H9 (cell line): Measurements from ENCODE around the gene FAM43B. TPM values are rescaled to one million over a fixed set of nuclear protein-coding genes. Genes with fewer than 3 reads are reported as not detected.

ENCODE experiments used
- DNase-seq: peaks from one replicate; pipeline ENCODE4 v3.0.0-alpha.2; 2017
- H2AFZ ChIP-seq: one replicate; pipeline ENCODE4 v1.6.1; 2013; ENCODE audit warnings: mild to moderate bottlenecking, low read length, control low read depth, moderate library complexity
- H2AK5ac ChIP-seq: 2 replicates; pipeline ENCODE4 v1.6.1; 2013; ENCODE audit warnings: low read length, control low read depth, mixed read lengths; ENCODE audit not compliant: insufficient read length
- H2BK120ac ChIP-seq: one replicate; pipeline ENCODE4 v1.6.1; 2013; ENCODE audit warnings: low read depth, mild to moderate bottlenecking, low read length, control low read depth, inconsistent platforms; ENCODE audit not compliant: poor library complexity, severe bottlenecking
- H2BK12ac ChIP-seq: 2 replicates; pipeline ENCODE4 v1.6.1; 2013; ENCODE audit warnings: low read length, control low read depth, mixed read lengths, low read depth; ENCODE audit not compliant: insufficient read length
- H2BK15ac ChIP-seq: 2 replicates; pipeline ENCODE4 v1.6.1; 2013; ENCODE audit warnings: low read depth, low read length, control low read depth
- H2BK20ac ChIP-seq: one replicate; pipeline ENCODE4 v1.6.1; 2013; ENCODE audit warnings: low read depth, mild to moderate bottlenecking, low read length, control low read depth, inconsistent platforms; ENCODE audit not compliant: poor library complexity, severe bottlenecking
- H2BK5ac ChIP-seq: 2 replicates; pipeline ENCODE4 v1.6.1; 2013; ENCODE audit warnings: low read length, control low read depth, mixed read lengths; ENCODE audit not compliant: insufficient read length
- H3K14ac ChIP-seq: 2 replicates; pipeline ENCODE4 v1.6.1; 2013; ENCODE audit warnings: low read length, control low read depth; ENCODE audit not compliant: insufficient read depth
- H3K18ac ChIP-seq: 2 replicates; pipeline ENCODE4 v1.6.1; 2013; ENCODE audit warnings: low read depth, mild to moderate bottlenecking, mixed read lengths, low read length, control low read depth; ENCODE audit not compliant: insufficient read length
- H3K23ac ChIP-seq: 2 replicates; pipeline ENCODE4 v1.6.1; 2013; ENCODE audit warnings: low read length, control low read depth, mixed read lengths, low read depth; ENCODE audit not compliant: insufficient read length
- H3K23me2 ChIP-seq: 2 replicates; pipeline ENCODE4 v1.6.1; 2013; ENCODE audit warnings: low read depth, mild to moderate bottlenecking, mixed read lengths, low read length, control low read depth; ENCODE audit not compliant: insufficient read length, poor library complexity, severe bottlenecking
- H3K27ac ChIP-seq: 2 replicates; pipeline ENCODE4 v1.5.1; 2013; ENCODE audit warnings: low read length, control low read depth, mixed read lengths, low read depth; ENCODE audit not compliant: insufficient read length
- H3K27me3 ChIP-seq: 2 replicates; pipeline ENCODE4 v1.6.1; 2013; ENCODE audit warnings: low read length, control low read depth, inconsistent platforms; ENCODE audit not compliant: insufficient read depth
- H3K4ac ChIP-seq: 2 replicates; pipeline ENCODE4 v1.6.1; 2013; ENCODE audit warnings: low read depth, mild to moderate bottlenecking, control low read depth, inconsistent platforms, low read length, moderate library complexity
- H3K4me1 ChIP-seq: 2 replicates; pipeline ENCODE4 v1.6.1; 2013; ENCODE audit warnings: low read length, control low read depth, inconsistent platforms; ENCODE audit not compliant: insufficient read depth
- H3K4me2 ChIP-seq: 2 replicates; pipeline ENCODE4 v1.6.1; 2013; ENCODE audit warnings: low read length, control low read depth, mixed read lengths; ENCODE audit not compliant: insufficient read length, insufficient read depth
- H3K56ac ChIP-seq: 2 replicates; pipeline ENCODE4 v1.6.1; 2013; ENCODE audit warnings: low read depth, mild to moderate bottlenecking, mixed read lengths, low read length, control low read depth; ENCODE audit not compliant: insufficient read length
- H3K79me1 ChIP-seq: 2 replicates; pipeline ENCODE4 v1.6.1; 2013; ENCODE audit warnings: low read depth, mild to moderate bottlenecking, moderate library complexity, low read length, control low read depth, inconsistent platforms; ENCODE audit not compliant: insufficient read depth, poor library complexity, severe bottlenecking
- H3K79me2 ChIP-seq: 2 replicates; pipeline ENCODE4 v1.6.1; 2013; ENCODE audit warnings: low read length, control low read depth, inconsistent platforms; ENCODE audit not compliant: insufficient read depth
- H3K9ac ChIP-seq: 2 replicates; pipeline ENCODE4 v1.6.1; 2013; ENCODE audit warnings: low read length, control low read depth, mixed read lengths; ENCODE audit not compliant: insufficient read length; ENCODE audit errors: extremely low read depth
- H3K9me3 ChIP-seq: one replicate; pipeline ENCODE4 v1.6.1; 2013; ENCODE audit warnings: low read depth, low read length, inconsistent platforms; ENCODE audit not compliant: control insufficient read depth
- H3T11ph ChIP-seq: one replicate; pipeline ENCODE4 v1.6.1; 2013; ENCODE audit warnings: mild to moderate bottlenecking, low read length, control low read depth, inconsistent platforms
- H4K20me1 ChIP-seq: one replicate; pipeline ENCODE4 v1.6.1; 2013; ENCODE audit not compliant: control insufficient read depth, insufficient read length, insufficient read depth
- H4K5ac ChIP-seq: 2 replicates; pipeline ENCODE4 v1.6.1; 2013; ENCODE audit warnings: low read depth, mild to moderate bottlenecking, mixed read lengths, low read length, control low read depth; ENCODE audit not compliant: insufficient read length
- H4K8ac ChIP-seq: replicated peaks from 2 replicates; pipeline ENCODE4 v1.6.1; 2013; ENCODE audit warnings: low read length, control low read depth, mixed read lengths, low read depth; ENCODE audit not compliant: insufficient read length
- H4K91ac ChIP-seq: 2 replicates; pipeline ENCODE4 v1.6.1; 2013; ENCODE audit warnings: low read depth, mild to moderate bottlenecking, moderate library complexity, mixed read lengths, low read length, control low read depth; ENCODE audit not compliant: insufficient read length
- H3K27ac Mint-ChIP-seq, 3 experiments: 2 replicates in 2 of 3; 3 replicates in 1 of 3; pipeline ENCODE4 v1.8.0; 2020 to 2021; ENCODE audit warnings: mixed read lengths in 3 of 3, mild to moderate bottlenecking in 1 of 3, moderate library complexity in 1 of 3
- H3K27me3 Mint-ChIP-seq: 2 replicates; pipeline ENCODE4 v1.8.0; 2021; ENCODE audit warnings: low read depth, mild to moderate bottlenecking, moderate library complexity, mixed read lengths
- H3K36me3 Mint-ChIP-seq, 3 experiments: 2 replicates in 2 of 3; 3 replicates in 1 of 3; pipeline ENCODE4 v1.8.0; 2020 to 2021; ENCODE audit warnings: low read depth in 3 of 3, mixed read lengths in 3 of 3; ENCODE audit not compliant: insufficient read depth in 1 of 3
- H3K4me1 Mint-ChIP-seq, 2 experiments: 2 replicates each; pipeline ENCODE4 v1.8.0; 2020; ENCODE audit warnings: mixed read lengths in 2 of 2
- H3K4me3 Mint-ChIP-seq, 2 experiments: 2 replicates in 1 of 2; 3 replicates in 1 of 2; pipeline ENCODE4 v1.8.0; 2020 to 2021; ENCODE audit warnings: mild to moderate bottlenecking in 2 of 2, mixed read lengths in 2 of 2, moderate library complexity in 1 of 2
- H3K9me3 Mint-ChIP-seq, 2 experiments: 2 replicates in 1 of 2; 3 replicates in 1 of 2; pipeline ENCODE4 v1.8.0; 2020; ENCODE audit warnings: mild to moderate bottlenecking in 2 of 2, mixed read lengths in 2 of 2, moderate library complexity in 1 of 2
- WGBS: extraction: QIAGEN DNeasy Blood & Tissue Kit; methylation state at CpG from one replicate; pipeline ENCODE4 v1.1.7; 2013; ENCODE audit warnings: missing lambda C conversion rate, low lambda C conversion rate, mixed read lengths; ENCODE audit not compliant: insufficient read length; ENCODE audit errors: extremely low coverage; 5-methylcytosine and 5-hydroxymethylcytosine counted together
- total RNA-seq: library from RNA; stranded (reverse); gene quantifications from 2 replicates; pipeline ENCODE4 v1.2.1, GENCODE V29; 2021
- TF ChIP-seq, protein P1 (sequence below): fragments of 200-600 bp; sonication (generic); conservative IDR thresholded peaks from 3 replicates; pipeline ENCODE4 v1.8.0; 2021; ENCODE audit warnings: antibody characterized with exemption, mild to moderate bottlenecking

FAM43B gene
- total RNA-seq, 1 experiment from 2014 or later: 0.22 TPM

DNA sequence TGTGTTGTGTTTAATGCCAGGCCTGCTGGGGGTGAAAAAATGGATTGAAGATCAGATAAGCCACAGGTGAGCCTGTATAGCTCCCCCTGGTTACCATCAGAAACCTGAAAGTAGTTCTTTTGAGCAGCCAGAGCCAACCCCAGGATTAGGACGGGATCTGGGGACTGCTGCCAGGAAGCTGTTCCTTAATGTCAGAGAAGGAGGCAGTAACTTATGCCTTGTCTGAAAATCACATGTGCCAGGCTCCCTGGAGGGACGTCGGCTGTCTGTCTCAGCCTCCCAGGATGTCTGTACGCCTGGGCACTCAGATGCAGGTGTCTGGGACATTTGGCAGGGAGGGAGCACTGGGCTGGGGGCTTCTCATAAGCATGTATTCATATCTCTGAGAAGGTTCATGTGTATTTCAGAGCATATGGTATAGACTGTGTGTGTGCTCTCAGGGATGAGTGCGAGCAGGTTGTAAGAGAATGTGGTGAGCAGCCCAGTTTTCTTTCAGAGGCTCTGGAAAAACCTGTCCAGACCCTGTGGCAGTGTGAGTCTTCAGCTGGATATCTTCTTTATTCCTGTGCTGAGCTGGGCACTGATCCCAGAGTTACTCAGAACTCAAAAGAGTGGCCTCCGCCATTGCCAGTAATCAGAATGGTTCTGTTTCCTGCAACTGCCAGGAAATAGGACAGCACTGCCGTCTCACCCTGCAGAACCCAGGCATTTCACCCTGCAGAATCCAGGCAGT lies 2.8 kb downstream of the FAM43B start:
- TF ChIP-seq, protein P1, sequence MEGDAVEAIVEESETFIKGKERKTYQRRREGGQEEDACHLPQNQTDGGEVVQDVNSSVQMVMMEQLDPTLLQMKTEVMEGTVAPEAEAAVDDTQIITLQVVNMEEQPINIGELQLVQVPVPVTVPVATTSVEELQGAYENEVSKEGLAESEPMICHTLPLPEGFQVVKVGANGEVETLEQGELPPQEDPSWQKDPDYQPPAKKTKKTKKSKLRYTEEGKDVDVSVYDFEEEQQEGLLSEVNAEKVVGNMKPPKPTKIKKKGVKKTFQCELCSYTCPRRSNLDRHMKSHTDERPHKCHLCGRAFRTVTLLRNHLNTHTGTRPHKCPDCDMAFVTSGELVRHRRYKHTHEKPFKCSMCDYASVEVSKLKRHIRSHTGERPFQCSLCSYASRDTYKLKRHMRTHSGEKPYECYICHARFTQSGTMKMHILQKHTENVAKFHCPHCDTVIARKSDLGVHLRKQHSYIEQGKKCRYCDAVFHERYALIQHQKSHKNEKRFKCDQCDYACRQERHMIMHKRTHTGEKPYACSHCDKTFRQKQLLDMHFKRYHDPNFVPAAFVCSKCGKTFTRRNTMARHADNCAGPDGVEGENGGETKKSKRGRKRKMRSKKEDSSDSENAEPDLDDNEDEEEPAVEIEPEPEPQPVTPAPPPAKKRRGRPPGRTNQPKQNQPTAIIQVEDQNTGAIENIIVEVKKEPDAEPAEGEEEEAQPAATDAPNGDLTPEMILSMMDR: no peak
- no peak overlapping the region for H3K4ac ChIP-seq

More for the DNA sequence above, 2.8 kb downstream of the FAM43B start:
- Histone ChIP-seq H3K23ac (no peak overlapping the region), H4K91ac (no peak overlapping the region), H3K23me2 (peaks cover 17% of the 10 kb centered on the region), H2AK5ac (no peak overlapping the region), H3K79me2 (no peaks in the 10 kb centered on the region), H3K56ac (no peak overlapping the region), H2BK15ac (no peak overlapping the region), H3K14ac (no peak overlapping the region), H2BK5ac (no peak overlapping the region), H3K79me1 (no peaks in the 10 kb centered on the region), H4K8ac (no peak overlapping the region), H2AFZ (no peak overlapping the region), H3K4me2 (no peak overlapping the region), H3K9me3 (no peaks in the 10 kb centered on the region), H4K5ac (no peak overlapping the region), H3T11ph (no peak overlapping the region), H4K20me1 (no peaks in the 10 kb centered on the region), H3K27me3 (peaks cover 38% of the 10 kb centered on the region), H2BK120ac (no peak overlapping the region), H2BK12ac (no peak overlapping the region), H2BK20ac (no peak overlapping the region), H3K18ac (no peak overlapping the region), H3K4me1 (no peaks in the 10 kb centered on the region), H3K27ac (no peak overlapping the region), H3K9ac (no peak overlapping the region)
- Mint-ChIP-seq H3K4me3 (0 out of 5 replicates have a peak overlapping the region, but pooled peaks of 1 of the 2 experiments have one; percentile 32), H3K36me3 (peaks cover 0 to 2% (median 0%) of the 10 kb centered on the region in 3 experiments; a peak in 1 of 7 replicates), H3K4me1 (peaks cover 3 to 7% of the 10 kb centered on the region in 2 experiments), H3K9me3 (no peaks in the 10 kb centered on the region; a peak in 1 of 5 replicates), H3K27me3 (peaks cover 40% of the 10 kb centered on the region), H3K27ac (no peak overlapping the region)
- WGBS: no CpG with 5 or more reads among the region's 7 CpGs
- no peak for DNase-seq
